GM21528 (cell line): Measurements from ENCODE around the gene ORAI2.
A peak's percentile ranks its signal among the peaks of the same experiment; 100 is the strongest.
"Not testable (repeated sequence)": the region's sequence is repeated elsewhere in the genome, so short reads cannot be mapped to it uniquely, and the experiment has no call there.

Experiments
- ATAC-seq: cut with Tn5 transposase; IDR thresholded peaks from one replicate; pipeline ENCODE4 v1.9.1; 2021; ENCODE audit warnings: mild to moderate bottlenecking, moderate library complexity; ENCODE audit not compliant: unreplicated experiment, low FRiP score

Gene ORAI2

DNA sequence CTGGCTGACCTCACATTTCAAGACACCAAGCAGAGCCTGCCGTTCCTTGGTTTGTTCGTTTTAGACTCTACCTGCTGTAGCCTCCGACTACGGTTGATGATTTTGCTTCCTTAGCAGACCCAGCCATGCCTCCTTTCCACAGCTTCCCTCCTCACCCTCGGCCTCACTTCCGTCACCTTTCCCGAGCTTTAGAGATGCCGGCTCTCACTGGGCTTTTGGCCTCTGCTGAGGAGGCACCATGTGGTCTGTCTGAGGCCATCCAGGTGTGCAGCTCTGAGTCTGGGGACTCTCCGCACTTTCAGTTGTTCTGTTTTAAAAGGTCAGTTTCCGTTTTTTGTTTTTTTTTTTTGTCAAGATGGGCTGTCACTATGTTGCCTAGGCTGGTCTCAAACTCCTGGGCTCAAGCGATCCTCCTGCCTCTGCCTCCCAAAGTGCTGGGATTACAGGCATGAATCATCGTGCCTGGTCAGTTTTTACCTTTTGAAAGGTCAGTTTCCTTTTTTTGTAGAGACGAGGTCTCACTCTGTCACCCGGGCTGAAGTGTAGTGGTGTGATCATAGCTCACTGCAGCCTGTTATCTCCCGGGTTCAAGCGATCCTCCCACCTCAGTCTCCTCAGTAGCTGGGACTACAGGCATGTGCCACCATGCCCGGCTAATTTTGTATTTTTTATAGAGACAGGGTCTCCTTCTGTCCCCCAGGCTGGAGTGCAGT is 11.7 kb downstream of the ORAI2 start:
- peak; percentile 49 for ATAC-seq

DNA sequence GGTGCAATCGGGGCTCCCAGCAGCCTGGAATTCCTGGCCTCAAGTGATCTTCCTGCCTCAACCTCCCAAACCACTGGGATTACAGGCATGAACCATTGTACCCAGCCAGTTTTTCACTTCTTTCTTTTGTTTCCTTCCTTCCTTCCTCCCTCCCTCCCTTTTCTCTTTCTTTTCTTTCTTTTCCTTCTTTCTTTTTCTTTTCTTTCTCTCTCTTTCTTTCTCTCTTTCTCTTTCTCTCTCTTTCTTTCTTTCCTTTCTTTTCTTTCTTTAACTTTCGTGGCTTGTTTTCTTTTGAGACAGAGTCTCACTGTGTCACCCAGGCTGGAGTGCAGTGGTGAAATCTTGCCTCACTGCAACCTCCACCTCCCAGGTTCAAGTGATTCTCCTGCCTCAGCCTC is 12.3 kb downstream of the ORAI2 start:
- ATAC-seq, result no peak

DNA sequence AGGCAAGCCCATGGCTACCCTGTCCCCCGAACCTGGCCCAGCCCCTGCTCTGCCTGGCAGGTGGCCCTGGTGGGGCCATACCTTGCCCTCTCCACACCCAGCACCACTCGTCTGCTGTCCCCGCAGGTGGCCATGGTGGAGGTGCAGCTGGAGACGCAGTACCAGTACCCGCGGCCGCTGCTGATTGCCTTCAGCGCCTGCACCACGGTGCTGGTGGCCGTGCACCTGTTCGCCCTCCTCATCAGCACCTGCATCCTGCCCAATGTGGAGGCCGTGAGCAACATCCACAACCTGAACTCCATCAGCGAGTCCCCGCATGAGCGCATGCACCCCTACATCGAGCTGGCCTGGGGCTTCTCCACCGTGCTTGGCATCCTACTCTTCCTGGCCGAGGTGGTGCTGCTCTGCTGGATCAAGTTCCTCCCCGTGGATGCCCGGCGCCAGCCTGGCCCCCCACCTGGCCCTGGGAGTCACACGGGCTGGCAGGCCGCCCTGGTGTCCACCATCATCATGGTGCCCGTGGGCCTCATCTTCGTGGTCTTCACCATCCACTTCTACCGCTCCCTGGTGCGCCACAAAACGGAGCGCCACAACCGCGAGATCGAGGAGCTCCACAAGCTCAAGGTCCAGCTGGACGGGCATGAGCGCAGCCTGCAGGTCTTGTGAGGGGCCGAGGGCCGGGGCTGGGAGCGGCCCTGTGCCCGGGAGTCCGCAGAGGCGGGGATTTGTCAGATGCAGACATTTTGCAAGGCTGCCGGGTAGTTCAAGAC is 13.2 kb downstream of the ORAI2 start:
- no peak for ATAC-seq

DNA sequence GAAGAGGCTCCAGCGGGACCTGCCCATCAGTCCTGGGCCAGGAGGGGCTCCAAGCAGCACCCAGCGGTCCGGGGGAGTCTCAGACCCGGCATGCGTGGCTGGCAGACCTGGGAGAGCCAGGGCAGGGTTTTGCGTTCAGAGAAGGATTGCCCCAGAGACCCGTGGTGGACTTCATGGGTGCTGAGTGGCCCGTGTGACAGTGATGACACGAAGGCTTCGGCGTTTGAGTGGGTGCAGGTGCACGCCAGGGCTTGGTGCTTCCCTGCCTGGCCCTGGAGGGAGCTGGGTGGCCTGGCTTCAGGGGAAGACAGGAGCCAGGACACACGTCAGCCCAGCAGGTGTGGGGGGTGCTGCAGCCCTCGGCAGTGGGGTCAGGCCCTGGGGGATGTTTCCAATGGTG is 13.9 kb downstream of the ORAI2 start:
- ATAC-seq, result no peak

DNA sequence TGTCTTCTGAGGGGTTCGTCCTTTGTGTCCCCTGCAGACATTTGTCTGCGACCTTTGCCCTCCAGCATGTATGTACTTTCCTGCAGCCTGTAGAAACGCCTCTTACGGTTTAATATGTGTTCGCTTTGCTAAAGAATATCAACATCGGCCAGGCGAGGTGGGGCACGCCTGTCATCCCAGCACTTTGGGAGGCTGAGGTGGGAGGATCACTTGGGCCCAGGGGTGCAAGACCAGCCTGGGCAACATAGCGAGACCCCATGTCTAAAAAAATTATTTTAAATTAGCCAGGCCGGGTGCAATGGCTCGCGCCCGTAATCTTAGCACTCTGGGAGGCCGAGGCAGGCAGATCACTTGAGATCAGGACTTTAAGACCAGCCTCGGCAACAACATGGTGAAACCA is 15.8 kb downstream of the ORAI2 start:
- no peak for ATAC-seq

DNA sequence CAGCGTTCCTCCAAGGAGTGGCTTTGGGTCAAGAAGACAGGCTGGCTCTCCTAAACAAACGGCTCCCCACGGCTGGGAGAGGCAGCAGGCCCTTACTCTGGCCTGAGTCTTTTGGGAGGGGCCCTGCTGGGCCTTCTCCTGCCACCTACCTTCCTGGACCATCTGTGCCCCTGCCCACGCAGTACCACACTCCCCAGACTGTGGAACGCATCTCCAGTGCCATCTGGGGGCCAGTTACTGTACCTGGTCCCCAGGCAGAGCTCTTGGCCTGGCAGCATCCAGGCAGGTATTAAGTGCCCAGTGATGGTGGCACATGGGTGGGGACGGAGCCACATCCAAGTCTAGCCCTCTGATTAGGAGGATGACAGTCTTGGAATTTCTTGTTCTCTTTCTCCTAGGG is 16.9 kb downstream of the ORAI2 start:
- ATAC-seq, result no peak

DNA sequence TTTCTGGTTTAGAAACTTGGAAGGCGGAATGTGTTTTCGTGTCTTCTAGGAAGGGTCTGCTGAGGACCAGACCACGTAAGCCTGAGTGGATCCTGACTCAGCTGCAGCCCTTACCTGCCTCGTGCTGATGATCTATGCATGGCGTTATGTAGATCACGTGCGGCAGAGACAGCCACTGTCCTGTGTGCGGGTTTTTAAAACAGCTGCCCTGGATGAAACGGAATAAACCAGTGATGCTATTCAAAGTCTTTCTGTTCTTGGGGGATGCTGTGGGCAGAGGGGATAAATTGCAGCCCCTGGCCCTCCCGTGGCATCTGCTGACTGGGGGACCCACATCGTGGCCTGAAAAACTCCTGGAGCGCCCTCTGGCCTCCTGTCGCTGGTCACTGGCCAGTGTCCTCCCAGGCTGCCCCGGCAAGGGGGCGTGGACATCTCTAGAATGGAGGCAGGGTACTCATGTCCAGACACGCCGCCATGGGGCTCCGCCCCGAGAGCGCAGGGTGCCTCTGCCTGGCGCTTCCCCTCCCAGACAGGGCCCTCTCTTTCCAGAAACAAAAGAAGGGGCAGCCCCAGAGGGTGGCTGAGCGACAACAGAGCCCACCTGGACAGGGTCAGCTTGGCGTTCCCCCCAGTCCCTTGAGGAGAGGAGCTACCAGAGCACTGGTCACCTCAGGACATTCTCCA is 18.1 kb downstream of the ORAI2 start:
- no peak for ATAC-seq

DNA sequence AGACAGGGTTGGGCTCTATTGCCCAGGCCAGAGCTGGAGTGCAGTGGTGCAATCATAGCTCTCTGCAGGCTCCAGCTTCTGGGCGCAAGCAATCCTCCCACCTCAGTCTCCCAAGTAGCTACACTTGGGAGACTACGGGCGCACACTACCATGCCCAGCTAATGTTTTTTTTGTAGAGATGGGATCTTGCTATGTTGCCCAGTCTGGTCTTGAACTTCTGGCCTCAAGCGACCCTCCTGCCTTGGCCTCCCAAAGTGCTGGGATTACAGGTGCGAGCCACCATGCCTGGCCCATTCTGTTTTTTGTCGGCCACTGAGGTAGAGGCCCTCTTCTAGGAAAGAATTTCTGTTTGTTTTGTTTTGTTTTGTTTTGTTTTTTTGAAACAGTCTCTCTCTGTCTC is 19.1 kb downstream of the ORAI2 start:
- no peak for ATAC-seq

DNA sequence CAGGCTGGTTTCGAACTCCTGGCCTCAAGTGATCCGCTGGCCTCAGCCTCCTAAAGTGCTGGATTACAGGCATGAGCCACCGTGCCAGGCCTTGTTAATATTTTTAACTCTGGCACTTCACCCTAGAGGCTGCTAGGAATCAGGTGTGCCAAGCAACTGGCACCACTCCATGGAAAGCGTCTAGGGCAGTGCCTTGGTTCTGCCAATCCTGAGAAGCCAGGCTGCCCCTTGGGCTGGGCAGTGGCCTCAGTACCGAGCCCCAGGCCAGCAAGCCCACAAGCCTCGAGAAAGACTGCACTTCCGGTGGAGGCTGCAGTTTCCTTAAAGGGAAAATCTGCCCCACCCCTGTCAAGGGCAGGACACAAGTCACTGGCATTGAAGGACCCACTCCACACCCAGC is 19.9 kb downstream of the ORAI2 start:
- ATAC-seq, result no peak

DNA sequence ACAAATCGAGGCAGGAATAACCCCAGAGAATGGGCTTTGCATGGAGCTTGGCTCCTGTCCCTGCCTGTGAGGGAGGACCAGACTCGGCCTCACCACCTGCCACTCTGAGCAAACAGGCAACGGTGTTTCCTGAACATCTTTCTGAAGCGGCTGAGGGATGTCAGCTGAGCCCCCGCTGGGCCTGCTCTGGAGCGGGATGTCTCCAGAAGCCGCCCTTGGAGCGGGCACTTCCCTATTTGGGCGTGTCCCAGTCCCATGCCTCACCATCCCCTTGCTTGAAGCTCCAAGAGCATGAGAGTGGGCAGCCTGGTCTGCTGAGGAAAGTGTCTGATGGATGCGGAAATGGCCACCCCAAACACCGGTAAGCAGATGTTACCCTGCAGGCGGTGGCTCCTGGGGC is 21.1 kb downstream of the ORAI2 start:
- no peak for ATAC-seq

DNA sequence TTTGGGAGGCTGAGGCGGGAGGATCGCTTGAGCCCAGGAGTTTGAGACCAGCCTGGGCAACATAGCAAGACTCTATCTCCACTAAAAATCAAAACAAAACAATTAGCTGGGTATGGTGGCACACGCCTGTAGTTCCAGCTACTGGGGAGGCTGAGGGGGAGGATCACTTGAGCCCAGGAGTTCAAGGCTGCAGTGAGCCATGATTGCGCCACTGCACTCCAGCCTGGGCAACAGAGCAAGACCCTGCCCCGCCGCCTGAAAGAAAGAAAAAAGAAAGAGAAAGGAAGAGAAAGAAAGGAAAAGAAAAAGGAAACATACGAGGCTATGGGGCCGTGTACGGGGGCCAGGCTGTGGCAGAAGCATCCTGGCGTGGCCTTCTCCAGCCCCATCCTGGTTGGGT is 21.6 kb downstream of the ORAI2 start:
- not testable (repeated sequence) for ATAC-seq

DNA sequence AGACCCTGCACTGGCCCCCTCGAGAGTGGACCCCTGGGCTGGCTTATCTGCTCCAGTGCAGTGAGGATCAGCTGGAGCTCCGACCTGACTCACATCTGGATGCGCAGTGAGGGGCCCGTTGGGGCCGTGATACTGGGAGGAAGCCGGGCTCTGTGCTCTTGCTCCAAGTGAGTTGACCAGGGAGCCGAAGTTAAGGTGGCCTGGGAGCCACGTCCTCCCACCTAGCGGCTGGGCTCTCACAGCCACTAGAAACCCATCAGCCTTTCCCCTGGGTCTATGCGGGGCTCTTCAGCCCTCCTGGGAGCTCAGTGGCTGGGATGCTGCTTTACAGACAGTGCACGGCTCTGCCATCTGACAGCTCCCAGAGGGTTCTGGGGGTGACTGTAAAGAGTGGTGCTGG is 22.2 kb downstream of the ORAI2 start:
- ATAC-seq, result no peak

DNA sequence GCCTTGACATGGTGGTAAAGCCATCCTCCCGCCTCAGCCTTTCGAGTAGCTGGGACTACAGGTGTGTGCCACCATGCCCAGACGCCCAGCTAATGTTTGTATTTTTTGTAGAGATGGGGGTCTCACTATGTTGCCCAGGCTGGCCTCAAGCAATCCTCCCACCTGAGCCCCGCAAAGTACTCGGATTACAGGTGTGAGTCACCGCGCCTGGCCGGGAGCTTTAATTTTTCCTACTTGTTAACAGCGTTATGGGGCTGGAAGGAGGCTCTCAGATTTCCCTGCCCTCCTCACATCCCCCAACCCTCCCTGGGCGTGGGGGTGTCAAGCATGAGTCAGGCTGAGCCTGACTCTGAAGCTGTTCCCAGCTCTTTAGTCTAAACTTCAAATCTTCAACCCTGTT is 23.0 kb downstream of the ORAI2 start:
- no peak for ATAC-seq

DNA sequence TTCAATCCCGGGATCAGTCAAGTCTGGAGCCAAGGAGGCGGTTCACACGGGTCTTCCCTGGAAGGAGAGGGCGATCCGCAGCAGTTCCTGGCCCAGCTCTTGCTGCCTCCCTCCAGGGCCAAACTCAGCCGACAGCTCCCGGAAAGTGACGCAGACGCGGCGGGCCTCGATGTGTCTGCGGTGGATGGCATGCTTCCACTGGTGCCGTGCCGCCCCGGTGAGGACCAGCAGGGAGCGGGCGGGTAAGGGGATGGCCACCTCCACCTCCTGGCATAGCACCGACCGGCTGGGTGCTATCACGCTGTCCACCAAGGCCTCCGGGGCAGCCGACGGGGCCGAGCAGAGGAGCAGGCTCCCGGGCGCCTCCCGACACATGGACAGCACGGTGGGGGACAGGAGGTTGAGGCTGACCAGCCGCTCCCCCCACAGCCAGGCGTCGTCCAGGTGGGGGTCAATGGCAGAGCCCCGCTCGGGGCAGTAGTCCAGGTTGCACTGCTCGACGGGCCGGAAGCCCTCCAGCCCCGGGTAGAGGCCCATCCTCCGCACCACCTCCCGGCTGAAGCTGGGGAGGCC is 24.1 kb downstream of the ORAI2 start:
- ATAC-seq, result no peak

DNA sequence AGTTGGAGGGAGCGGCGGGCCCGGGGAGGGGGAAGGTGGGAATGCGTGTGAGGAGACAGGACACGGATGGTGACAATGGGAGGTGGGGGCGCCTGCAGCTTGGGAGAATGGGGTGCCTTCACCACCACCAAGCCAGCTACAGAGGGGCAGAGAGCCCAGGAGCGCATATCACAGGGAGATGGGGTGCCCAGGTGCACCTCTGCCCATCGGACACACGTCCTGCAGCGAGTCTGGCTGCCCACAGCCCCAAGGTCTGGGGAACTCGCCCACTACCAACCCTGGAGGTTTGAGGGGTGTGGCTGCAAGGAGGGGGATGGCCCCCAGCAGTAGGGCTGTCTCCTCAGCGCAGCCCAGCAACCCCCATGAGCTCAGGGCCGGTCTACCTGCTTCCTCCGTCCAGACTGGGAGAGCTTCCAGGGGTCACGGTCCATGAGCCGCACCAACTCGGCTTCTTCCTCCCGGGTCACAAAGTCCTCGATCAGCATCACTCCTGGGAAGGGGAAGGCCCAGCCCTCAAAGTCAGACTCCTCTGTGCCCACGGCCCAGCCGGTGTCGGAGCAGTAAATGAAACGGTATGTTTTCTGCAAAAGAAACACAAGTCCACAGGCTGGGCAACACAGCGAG is 26.0 kb downstream of the ORAI2 start:
- ATAC-seq, result no peak

DNA sequence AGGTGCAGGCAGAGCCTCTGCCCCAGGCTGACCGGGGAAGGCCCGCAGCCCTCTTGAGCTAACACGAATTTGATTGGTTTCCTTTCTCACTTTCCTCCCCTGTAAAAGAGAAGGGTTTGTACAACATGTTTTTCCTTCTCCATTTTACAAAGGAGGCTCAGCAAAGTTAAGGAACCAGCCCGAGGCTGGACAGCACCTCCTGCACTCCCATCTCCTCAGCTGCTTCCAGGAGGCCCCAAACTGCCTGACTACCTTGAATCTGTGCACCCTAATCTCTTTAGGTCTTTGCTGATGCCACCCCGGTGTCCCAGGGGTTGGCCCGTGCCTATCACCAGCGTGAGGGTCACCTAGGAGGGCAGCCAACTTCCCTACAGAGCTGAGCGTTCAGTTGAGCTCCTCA is 27.1 kb downstream of the ORAI2 start:
- ATAC-seq, result no peak

DNA sequence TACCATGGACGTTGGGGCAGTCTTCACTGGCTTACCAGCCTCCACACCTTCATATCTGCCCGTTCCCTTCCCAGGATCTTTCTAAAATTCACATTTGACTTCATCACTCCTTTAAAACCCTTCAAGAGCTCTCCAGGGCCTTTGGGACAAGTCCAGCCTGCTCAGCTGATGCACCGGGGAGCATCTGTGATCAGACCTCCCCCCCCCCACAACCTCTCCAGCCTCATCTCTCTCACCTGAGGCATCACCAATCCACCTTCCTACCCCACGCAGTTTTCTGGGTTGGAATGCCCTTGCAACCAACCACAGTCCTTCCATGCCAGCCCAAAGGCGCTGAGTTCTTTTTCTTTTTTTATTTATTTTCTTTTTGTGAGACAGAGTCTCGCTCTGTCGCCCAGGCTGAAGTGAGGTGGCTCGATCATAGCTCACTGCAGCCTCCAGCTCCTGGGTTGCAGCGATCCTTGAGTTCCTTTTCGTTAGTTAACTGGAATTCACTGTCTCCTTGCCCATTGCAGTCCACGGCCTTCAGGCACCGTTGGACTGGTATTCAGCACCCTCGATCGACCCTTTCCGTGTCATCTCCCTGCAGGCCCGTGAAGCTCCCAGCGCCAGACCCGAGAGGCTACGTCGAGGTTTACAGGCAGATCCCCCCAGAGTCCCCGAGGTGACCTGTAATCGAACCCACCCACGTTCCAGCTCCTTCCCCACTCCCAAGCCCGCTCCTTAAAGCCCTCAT is 30.6 kb downstream of the ORAI2 start:
- ATAC-seq, result peak; percentile 5

DNA sequence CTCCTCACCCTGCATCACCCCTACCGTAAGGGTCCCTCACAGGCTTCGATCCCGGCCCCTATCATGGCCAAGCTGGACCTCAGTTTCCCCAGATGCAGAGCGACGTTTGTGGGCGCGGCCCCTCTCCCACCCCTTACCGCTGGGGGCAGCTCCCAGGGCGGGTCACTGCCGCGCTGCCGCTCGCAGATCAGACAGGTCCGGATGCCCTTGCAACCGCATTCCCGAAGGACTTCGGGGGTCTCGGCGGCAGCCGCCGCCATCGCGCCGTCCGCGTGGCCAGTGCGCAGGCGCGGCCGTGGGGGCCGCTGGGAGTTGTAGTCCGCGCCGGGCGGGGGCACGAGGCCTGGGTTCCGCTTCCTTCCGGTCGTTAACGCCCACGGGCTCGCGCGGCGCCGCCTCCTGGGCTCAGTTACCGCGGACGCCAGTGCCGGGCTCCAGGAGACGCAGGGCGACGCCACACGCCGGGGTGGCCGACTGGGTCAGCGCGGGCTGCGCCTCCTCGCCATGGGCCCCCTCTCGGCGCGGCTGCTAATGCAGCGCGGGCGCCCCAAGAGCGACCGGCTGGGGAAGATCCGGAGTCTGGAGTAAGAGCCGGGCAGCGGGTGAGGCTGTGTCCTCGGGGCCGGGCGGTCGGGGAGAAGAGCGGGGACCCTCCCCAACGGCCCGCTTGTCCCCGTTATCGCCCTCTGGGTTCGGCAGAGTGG is 31.4 kb downstream of the ORAI2 start, which contains the start of the genes ALKBH4 and LRWD1:
Gene ALKBH4 (minus strand): TSS at position 287 of the 704 bp plus-strand sequence. CDS start 27 bp downstream, at position 260.
Gene LRWD1 (plus strand): TSS at position 408 of the 704 bp plus-strand sequence. CDS start 97 bp downstream, at position 505.
- peak; percentile 74 for ATAC-seq

DNA sequence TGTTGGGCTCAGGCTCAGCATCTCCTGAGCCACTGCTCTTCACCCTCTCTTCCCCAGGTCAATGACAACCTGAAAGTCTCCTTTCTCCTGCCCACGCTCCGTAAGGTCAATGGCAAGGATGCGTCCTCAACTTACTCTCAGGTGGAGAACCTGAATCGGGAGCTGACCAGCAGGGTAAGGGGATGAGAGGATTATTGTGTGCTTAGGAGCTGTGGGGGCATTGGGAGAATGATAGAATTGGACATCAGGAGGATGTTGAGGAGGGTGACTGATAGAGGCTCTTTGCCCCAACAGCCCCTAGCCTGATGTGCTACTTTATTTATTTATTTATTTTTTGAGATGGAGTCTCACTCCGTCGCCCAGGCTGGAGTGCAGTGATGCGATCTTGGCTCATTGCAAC is 32.7 kb downstream of the ORAI2 start:
- no peak for ATAC-seq
